LNCAP (cell line): ENCODE results near the gene SCN11A.

Source experiments
- CTCF ChIP-seq: fragments of 450-650 bp; IDR thresholded peaks from 2 replicates; pipeline ENCODE4 v1.5.1; 2017; ENCODE audit warnings: mild to moderate bottlenecking

The SCN11A gene

GRCh38 chr3:39019299-39019698, 32.4 kb downstream of the SCN11A start:
- no peak for TF ChIP-seq CTCF

- TF ChIP-seq CTCF = no peak
These were observed 36.3 kb downstream of the SCN11A start for GRCh38 chr3:39015418-39015817.

GRCh38 chr3:39013921-39014509, 37.7 kb downstream of the SCN11A start:
- no peak for TF ChIP-seq CTCF

- TF ChIP-seq CTCF = no peak
These were observed 38.5 kb downstream of the SCN11A start for GRCh38 chr3:39013289-39013688.

DNA sequence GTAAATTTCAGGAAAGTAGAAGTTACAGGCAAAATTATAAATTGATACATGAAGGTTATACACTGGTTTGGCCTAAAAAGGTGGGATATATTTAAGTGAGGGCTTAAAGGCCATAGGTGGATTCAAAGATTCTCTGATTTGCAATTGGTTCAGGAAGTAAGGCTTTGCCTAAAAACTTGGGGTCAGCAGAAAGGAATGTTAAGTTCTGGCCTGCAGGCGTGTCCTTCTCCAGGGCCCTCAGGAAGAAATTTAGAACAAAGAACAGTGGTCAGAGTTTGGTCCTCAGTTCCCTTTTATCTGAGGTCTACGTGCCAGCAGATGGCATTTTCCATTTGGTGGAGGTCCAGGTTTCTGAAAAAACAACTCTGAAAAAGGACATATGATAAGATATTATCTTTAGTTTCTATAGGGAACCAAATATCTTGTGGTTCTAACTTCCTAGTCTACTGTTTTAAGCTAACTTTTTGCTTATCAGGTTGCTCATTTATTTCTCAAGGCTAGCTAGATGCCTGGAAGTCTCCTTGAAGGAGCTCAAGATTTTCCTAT, 40.5 kb downstream of the SCN11A start:
- no peak for TF ChIP-seq CTCF

DNA sequence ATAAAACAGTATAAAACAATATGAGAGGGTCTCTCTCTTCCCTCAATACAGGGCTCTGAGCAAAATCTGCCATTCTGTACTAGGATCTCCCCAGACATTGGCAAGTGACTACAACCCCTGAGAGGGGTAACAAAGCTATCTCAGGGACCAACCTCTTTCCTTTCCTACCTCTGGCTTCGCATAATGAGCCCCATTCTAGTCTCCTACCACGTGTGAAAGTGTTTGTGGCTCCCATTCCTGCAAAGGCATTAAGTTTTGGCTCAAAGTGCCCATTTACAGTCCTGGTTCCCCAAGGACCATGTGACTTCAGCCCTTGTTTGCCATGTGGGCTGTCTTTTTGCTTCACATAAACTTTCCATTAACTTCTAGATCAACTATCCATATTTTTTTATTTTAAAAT, 46.4 kb downstream of the SCN11A start:
- TF ChIP-seq CTCF = no peak
